HEK293 (cell line): ENCODE results near the gene TNFRSF13B.

Source experiments
- CTCF ChIA-PET: fragments of 350-600 bp; formaldehyde crosslinking; extraction: SDS; loops from one replicate; lab custom pipeline; 2021; ENCODE audit warnings: antibody characterized with exemption; lab: Yijun Ruan, JAX
- POLR2A ChIA-PET: fragments of 300-600 bp; formaldehyde crosslinking; extraction: SDS; loops from one replicate; lab custom pipeline; 2020; ENCODE audit warnings: antibody characterized with exemption, inconsistent platforms; lab: Yijun Ruan, JAX
- H3K27ac ChIP-seq: fragments of 200-500 bp; sonication (Bioruptor generic); 2 replicates; pipeline ENCODE4 v1.5.1; 2014; ENCODE audit warnings: low read depth, low read length, control low read depth, inconsistent platforms; ENCODE audit errors: extremely low read depth
- H3K36me3 ChIP-seq, 2 experiments: fragments of 200-500 bp in 1 of 2; sonication (Bioruptor generic) in 1 of 2; 1 replicate in 1 of 2; 2 replicates in 1 of 2; pipeline ENCODE4 v1.5.1; 2014 to 2017; ENCODE audit warnings: inconsistent platforms in 2 of 2, low read length in 2 of 2; ENCODE audit not compliant: control insufficient read depth in 2 of 2, insufficient read depth in 1 of 2
- H3K4me1 ChIP-seq: fragments of 200-500 bp; sonication (Bioruptor generic); 2 replicates; pipeline ENCODE4 v1.5.1; 2014; ENCODE audit warnings: mild to moderate bottlenecking, low read length, inconsistent platforms; ENCODE audit not compliant: control insufficient read depth, insufficient read depth
- H3K4me3 ChIP-seq: 2 replicates; pipeline ENCODE4 v1.5.1; 2011; ENCODE audit warnings: low read depth, mild to moderate bottlenecking, control low read depth, low read length, moderate library complexity
- H3K9me3 ChIP-seq: fragments of 200-500 bp; sonication (Bioruptor generic); 2 replicates; pipeline ENCODE4 v1.5.1; 2014; ENCODE audit warnings: low read depth, low read length, inconsistent platforms; ENCODE audit not compliant: control insufficient read depth, insufficient read depth
- GLIS1 ChIP-seq: fragments of 450-650 bp; formaldehyde crosslinking; IDR thresholded peaks from 2 replicates; pipeline ENCODE4 v1.5.1; 2016; ENCODE audit warnings: missing biosample characterization, missing genetic modification characterization
- KLF17 ChIP-seq: fragments of 450-650 bp; formaldehyde crosslinking; IDR thresholded peaks from 2 replicates; pipeline ENCODE4 v1.5.1; 2016; ENCODE audit warnings: missing biosample characterization, missing genetic modification characterization
- MZF1 ChIP-seq: fragments of 450-650 bp; formaldehyde crosslinking; IDR thresholded peaks from 2 replicates; pipeline ENCODE4 v1.5.1; 2017; ENCODE audit warnings: missing biosample characterization, missing genetic modification characterization, borderline replicate concordance
- ZBTB6 ChIP-seq: fragments of 450-650 bp; formaldehyde crosslinking; IDR thresholded peaks from 2 replicates; pipeline ENCODE4 v1.5.1; 2017; ENCODE audit warnings: missing biosample characterization, missing genetic modification characterization
- ZNF133 ChIP-seq: fragments of 450-650 bp; formaldehyde crosslinking; IDR thresholded peaks from 2 replicates; pipeline ENCODE4 v1.5.1; 2016; ENCODE audit warnings: missing biosample characterization, missing genetic modification characterization
- ZNF280C ChIP-seq: fragments of 450-650 bp; formaldehyde crosslinking; IDR thresholded peaks from 2 replicates; pipeline ENCODE4 v1.5.1; 2016; ENCODE audit warnings: missing biosample characterization, missing genetic modification characterization
- ZNF416 ChIP-seq: fragments of 450-650 bp; formaldehyde crosslinking; IDR thresholded peaks from 2 replicates; pipeline ENCODE4 v1.5.1; 2016; ENCODE audit warnings: missing biosample characterization, missing genetic modification characterization
- ZNF48 ChIP-seq: fragments of 450-650 bp; formaldehyde crosslinking; IDR thresholded peaks from 2 replicates; pipeline ENCODE4 v1.5.1; 2016; ENCODE audit warnings: missing biosample characterization, missing genetic modification characterization
- ZNF548 ChIP-seq: fragments of 450-650 bp; formaldehyde crosslinking; IDR thresholded peaks from 2 replicates; pipeline ENCODE4 v1.5.1; 2016; ENCODE audit warnings: missing biosample characterization, missing genetic modification characterization
- ZNF670 ChIP-seq: fragments of 450-650 bp; formaldehyde crosslinking; IDR thresholded peaks from 2 replicates; pipeline ENCODE4 v1.5.1; 2016; ENCODE audit warnings: missing biosample characterization, missing genetic modification characterization, low read depth
- ZNF785 ChIP-seq: fragments of 450-650 bp; formaldehyde crosslinking; IDR thresholded peaks from 2 replicates; pipeline ENCODE4 v1.5.1; 2016; ENCODE audit warnings: missing biosample characterization, missing genetic modification characterization
- ZSCAN16 ChIP-seq: fragments of 450-650 bp; formaldehyde crosslinking; IDR thresholded peaks from 2 replicates; pipeline ENCODE4 v1.5.1; 2016; ENCODE audit warnings: missing biosample characterization, missing genetic modification characterization
- TF ChIP-seq, protein P1 (sequence below): fragments of 450-650 bp; formaldehyde crosslinking; IDR thresholded peaks from 2 replicates; pipeline ENCODE4; 2016; ENCODE audit warnings: missing biosample characterization, missing genetic modification characterization

TNFRSF13B gene

GRCh38 chr17:16920628-16921020, 51.3 kb downstream of the TNFRSF13B start (continued):
- TF ChIP-seq, protein P1, sequence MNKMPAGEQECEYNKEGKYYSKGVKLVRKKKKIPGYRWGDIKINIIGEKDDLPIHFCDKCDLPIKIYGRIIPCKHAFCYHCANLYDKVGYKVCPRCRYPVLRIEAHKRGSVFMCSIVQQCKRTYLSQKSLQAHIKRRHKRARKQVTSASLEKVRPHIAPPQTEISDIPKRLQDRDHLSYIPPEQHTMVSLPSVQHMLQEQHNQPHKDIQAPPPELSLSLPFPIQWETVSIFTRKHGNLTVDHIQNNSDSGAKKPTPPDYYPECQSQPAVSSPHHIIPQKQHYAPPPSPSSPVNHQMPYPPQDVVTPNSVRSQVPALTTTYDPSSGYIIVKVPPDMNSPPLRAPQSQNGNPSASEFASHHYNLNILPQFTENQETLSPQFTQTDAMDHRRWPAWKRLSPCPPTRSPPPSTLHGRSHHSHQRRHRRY (tag by site-specific recombination) = no peak

GRCh38 chr17:16919663-16920627, 52.0 kb downstream of the TNFRSF13B start:
- Histone ChIP-seq H3K4me3 (no peak overlapping the region), H3K4me1 (no peaks in the 10 kb centered on the region; the same call in 1 of the 2 replicates), H3K27ac (no peak overlapping the region), H3K9me3 (no peaks in the 10 kb centered on the region), H3K36me3 (no peaks in the 10 kb centered on the region)
- POLR2A ChIA-PET = no interaction called here
- CTCF ChIA-PET = interaction anchor here (0.6 to 1.0 kb wide), 6 partner anchors 11 to 985 kb away, joined by 3 to 5 read pairs (median 3); no protein-coding TSS in a partner anchor
- no peak for TF ChIP-seq ZNF133 (tag by site-specific recombination)
- TF ChIP-seq ZNF785 (tag by site-specific recombination) = no peak
- TF ChIP-seq ZBTB6 (tag by site-specific recombination) = no peak
- TF ChIP-seq MZF1 = no peak
- TF ChIP-seq, all 188 proteins: peak for 0

DNA sequence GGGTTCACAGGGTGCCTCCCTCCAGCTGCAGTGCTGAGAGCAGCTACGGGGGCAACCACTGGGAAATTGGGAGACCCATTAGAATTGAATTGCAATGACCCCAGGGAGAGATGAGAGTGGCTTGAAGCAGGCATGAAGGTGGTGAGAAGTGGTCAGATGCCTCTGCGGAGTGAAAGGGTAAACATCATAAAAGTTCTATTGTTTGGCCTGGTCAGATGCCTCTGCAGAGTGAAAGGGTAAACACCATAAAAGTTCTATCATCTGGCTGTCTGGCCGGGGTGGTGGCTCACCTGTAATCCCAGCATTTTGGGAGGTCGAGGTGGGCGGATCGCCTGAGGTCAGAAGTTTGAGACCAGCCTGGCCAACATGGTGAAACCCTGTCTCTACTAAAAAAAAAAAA, 53.5 kb downstream of the TNFRSF13B start:
- CTCF ChIA-PET = no interaction called here
- Histone ChIP-seq H3K36me3 (no peaks in the 10 kb centered on the region), H3K9me3 (no peaks in the 10 kb centered on the region)
- no peak for TF ChIP-seq ZNF280C (tag by site-specific recombination)
- TF ChIP-seq ZNF548 (tag by site-specific recombination) = no peak
- TF ChIP-seq ZNF670 (tag by site-specific recombination) = no peak
- TF ChIP-seq ZSCAN16 (tag by site-specific recombination) = no peak
- no peak for TF ChIP-seq KLF17 (tag by site-specific recombination)
- no peak for TF ChIP-seq ZNF416
- peak; percentile 51; the same call in 1 of the 2 replicates for TF ChIP-seq GLIS1 (tag by site-specific recombination)
- no peak for TF ChIP-seq ZNF48
- TF ChIP-seq, all 188 proteins: peak for 1
- H3K4me3 ChIP-seq = no peak overlapping the region
- no peaks in the 10 kb centered on the region; the same call in 1 of the 2 replicates for H3K4me1 ChIP-seq
- POLR2A ChIA-PET = no interaction called here
- H3K27ac ChIP-seq = no peak overlapping the region
